IPS-15b (cell line): Measurements from ENCODE around the gene FANCI.

Source experiments
- H3K27me3 ChIP-seq: one replicate; pipeline ENCODE4 v1.6.1; 2013; ENCODE audit warnings: low read length; ENCODE audit not compliant: control insufficient read depth, insufficient read depth
- H3K36me3 ChIP-seq: one replicate; pipeline ENCODE4 v1.6.1; 2013; ENCODE audit warnings: low read length; ENCODE audit not compliant: control insufficient read depth, insufficient read depth
- H3K4me1 ChIP-seq: one replicate; pipeline ENCODE4 v1.6.1; 2013; ENCODE audit warnings: mild to moderate bottlenecking, low read length; ENCODE audit not compliant: control insufficient read depth, insufficient read depth
- H3K4me3 ChIP-seq: one replicate; pipeline ENCODE4 v1.5.1; 2013; ENCODE audit warnings: low read depth, low read length
- H3K9ac ChIP-seq: one replicate; pipeline ENCODE4 v1.6.1; 2013; ENCODE audit warnings: low read depth, mild to moderate bottlenecking, low read length
- H3K9me3 ChIP-seq: one replicate; pipeline ENCODE4 v1.6.1; 2013; ENCODE audit warnings: mild to moderate bottlenecking, low read length; ENCODE audit not compliant: control insufficient read depth, insufficient read depth

The FANCI gene

DNA sequence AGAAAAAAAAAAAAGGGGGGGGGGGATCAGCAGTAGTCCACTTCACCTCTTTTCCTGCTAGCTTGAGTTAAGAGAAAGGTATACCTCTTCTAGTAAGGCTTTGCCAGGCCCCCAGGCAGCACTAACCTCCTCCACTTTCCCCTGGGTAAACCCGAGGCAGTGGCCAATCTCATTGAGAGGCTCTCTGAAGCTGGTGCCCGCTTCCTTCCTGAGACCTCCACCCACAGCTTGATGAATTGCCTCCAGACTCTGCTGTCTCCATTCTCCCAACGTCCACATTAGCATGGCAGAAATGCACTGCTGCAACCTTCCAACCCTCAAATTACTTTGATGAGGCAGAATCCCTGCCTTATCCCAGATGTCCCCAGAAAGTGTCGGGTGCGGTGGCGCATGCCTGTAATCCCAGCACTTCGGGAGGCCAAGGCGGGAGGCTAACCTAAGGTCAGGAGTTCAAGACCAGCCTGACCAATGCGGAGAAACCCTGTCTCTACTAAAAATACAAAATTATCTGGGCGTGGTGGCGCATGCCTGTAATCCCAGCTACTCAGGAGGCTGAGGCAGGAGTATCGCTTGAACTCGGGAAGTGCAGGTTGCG lies 37.7 kb upstream of the FANCI start:
- no peak overlapping the region for H3K4me3 ChIP-seq
- no peaks in the 10 kb centered on the region for H3K36me3 ChIP-seq
- H3K9ac ChIP-seq, result no peak overlapping the region
- H3K27me3 ChIP-seq, result no peaks in the 10 kb centered on the region
- no peaks in the 10 kb centered on the region for H3K9me3 ChIP-seq
- H3K4me1 ChIP-seq, result peaks cover 5% of the 10 kb centered on the region

DNA sequence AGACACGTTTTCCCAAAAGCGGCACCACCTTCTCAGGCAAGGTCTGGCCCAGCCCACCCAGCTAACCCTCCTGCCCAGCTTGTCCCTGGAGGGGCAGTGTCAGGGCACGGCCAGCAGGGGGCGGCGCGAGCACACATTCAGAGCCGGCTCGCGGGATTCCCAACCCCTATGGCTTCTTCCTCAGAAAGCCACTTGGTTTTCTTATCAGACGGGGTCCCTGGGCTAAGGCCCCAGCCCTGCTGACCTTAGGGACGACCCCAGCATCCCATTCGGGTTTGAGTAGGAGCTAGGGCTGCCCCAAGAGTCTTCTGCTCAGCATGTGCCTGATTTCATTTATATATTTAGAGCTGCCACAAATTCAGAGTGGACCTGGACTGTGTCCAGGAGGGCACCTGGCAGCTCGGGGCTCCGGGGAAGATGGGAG lies 36.9 kb upstream of the FANCI start:
- Histone ChIP-seq H3K9me3 (no peaks in the 10 kb centered on the region), H3K9ac (no peak overlapping the region), H3K27me3 (no peaks in the 10 kb centered on the region), H3K36me3 (no peaks in the 10 kb centered on the region), H3K4me3 (no peak overlapping the region), H3K4me1 (peaks cover 5% of the 10 kb centered on the region)

DNA sequence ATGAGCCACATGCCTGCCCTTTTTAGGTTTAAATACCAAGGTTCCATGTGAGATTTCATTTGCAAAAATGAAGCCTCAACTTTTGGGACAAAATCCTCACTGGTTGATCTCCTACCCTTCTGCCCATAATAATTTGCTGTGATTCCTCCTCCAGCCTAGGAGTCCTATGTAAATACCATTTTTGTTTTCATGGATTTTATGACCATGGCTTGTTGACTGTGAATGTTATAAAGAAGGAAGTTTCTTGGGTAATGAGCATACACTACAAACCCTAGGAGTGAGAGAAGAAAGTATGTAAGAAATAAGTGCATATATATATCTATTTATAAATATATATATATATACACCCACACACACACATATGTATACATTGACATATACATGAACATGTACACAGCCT lies 35.5 kb upstream of the FANCI start:
- Histone ChIP-seq H3K9me3 (no peaks in the 10 kb centered on the region), H3K9ac (no peak overlapping the region), H3K4me3 (no peak overlapping the region), H3K27me3 (no peaks in the 10 kb centered on the region), H3K36me3 (no peaks in the 10 kb centered on the region), H3K4me1 (no peaks in the 10 kb centered on the region)

DNA sequence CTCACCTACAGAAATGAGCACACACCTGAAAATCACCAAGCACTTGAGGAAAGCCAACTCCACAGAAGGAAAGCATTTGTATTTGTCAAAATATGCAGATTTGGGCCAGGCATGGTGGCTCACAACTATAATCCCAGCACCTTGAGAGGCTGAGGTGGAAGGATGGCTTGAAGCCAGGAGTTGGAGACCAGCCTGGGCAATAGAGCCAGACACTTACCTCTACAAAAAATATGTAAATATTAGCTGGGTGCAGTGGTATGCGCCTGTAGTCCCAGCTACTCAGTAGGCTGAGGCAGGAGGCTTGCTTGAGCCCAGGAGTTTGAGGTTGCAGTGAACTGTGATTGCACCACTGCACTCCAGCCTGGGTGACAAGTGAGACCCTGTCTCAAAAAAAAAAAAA lies 34.7 kb upstream of the FANCI start:
- Histone ChIP-seq H3K27me3 (no peaks in the 10 kb centered on the region), H3K4me3 (no peak overlapping the region), H3K9ac (no peak overlapping the region), H3K9me3 (no peaks in the 10 kb centered on the region), H3K4me1 (no peaks in the 10 kb centered on the region), H3K36me3 (no peaks in the 10 kb centered on the region)

DNA sequence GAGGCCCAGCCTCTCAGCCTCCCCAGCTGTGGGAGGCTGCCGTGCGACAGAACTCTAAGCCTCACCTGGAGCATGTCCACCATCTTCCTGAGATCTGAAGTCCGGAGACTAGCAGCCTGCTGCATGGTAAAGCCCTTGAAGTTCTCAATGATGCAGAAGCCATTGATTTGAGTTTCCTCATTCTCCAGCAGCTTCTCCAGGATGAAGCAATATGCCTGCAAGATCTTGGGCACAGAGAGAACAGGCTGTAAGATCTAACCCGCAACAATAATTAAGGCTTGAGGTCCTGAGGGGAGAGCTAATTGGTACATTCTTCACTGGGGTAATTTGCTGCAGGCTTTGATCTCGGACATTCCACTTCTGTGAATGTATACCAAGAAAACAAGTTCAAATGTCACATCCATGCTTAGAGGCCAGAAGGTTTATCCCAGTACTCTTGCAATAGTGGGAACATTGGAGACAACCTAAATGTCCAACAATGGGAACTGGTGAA lies 32.1 kb upstream of the FANCI start:
- H3K4me1 ChIP-seq, result no peaks in the 10 kb centered on the region
- H3K9ac ChIP-seq, result no peak overlapping the region
- H3K4me3 ChIP-seq, result no peak overlapping the region
- H3K27me3 ChIP-seq, result no peaks in the 10 kb centered on the region
- no peaks in the 10 kb centered on the region for H3K9me3 ChIP-seq
- no peaks in the 10 kb centered on the region for H3K36me3 ChIP-seq

DNA sequence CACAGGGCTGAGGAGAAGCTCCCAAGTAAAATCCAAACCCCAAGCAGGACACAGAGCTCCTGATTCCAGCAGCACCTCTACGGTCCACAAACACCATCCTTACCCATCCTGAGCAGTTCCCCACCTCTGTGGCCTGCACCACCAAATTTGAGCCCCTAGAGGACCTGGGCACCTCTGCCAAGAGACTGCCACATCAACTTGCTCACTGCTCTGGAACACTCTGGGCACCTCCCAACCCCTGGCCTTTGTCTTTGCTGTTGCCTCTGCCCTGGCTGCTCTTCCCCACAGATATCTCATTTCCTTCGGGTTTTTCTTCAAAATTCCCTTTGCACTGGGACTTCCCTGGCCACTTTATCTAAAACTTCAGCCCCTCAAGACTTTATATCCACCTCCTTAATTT lies 28.2 kb upstream of the FANCI start:
- no peaks in the 10 kb centered on the region for H3K27me3 ChIP-seq
- H3K4me1 ChIP-seq, result no peaks in the 10 kb centered on the region
- H3K9ac ChIP-seq, result no peak overlapping the region
- H3K4me3 ChIP-seq, result no peak overlapping the region
- no peaks in the 10 kb centered on the region for H3K9me3 ChIP-seq
- H3K36me3 ChIP-seq, result no peaks in the 10 kb centered on the region

DNA sequence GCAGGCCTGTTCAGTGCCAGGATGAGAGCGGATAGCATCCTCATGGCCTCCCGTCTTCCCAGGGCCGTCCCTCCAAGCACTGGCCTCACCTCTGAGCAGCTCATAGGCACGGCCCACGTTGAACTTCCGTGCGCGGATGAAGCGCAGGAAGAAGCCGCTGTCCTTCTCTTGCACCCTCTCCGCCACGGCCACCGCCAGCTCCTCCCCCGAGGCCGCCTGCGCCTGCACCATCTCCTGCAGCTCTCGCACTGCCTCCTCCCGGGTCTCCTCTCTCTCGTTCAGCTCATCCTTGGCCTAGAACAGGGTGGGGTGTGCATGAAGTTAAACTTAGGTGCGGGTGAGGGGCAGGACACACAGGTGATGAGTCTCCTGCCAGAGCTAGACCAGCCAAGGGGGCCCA lies 26.7 kb upstream of the FANCI start:
- H3K9ac ChIP-seq, result no peak overlapping the region
- H3K27me3 ChIP-seq, result no peaks in the 10 kb centered on the region
- H3K9me3 ChIP-seq, result no peaks in the 10 kb centered on the region
- no peak overlapping the region for H3K4me3 ChIP-seq
- no peaks in the 10 kb centered on the region for H3K36me3 ChIP-seq
- H3K4me1 ChIP-seq, result no peaks in the 10 kb centered on the region

DNA sequence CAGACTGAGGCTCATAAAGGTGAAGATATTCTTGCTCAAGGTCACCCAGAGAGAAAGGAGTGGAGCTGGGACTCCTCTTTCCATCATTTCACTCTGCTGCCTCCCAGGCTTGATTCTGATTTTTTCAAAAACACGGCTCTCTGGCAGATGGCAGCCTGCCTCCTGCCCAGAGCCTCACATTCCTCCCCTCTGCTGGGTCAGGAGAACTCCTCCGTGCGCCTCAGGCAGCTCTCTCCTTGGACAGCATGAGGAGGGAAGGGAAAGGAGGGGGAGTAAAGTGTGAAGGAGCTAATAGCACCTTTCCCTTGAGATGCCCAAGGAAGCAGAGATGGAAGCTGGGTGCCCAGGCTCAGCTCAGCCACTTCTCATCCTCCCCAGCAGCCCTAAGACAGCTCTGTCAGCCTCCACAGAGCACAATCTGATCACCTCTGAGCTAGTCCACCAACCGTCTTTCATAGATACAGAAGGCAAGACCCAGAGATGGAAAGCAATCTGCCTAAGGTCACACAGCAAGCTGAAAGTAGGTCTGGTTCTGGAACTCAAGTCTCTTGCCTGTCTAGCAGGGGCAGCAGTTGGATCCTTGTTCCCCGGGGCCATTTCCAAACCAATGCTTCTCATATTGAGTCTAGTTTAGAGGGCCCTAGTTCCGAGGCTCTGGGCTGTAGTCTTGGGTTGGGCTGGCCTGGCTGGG lies 25.9 kb upstream of the FANCI start:
- no peaks in the 10 kb centered on the region for H3K4me1 ChIP-seq
- no peak overlapping the region for H3K4me3 ChIP-seq
- no peaks in the 10 kb centered on the region for H3K9me3 ChIP-seq
- H3K27me3 ChIP-seq, result no peaks in the 10 kb centered on the region
- H3K9ac ChIP-seq, result no peak overlapping the region
- no peaks in the 10 kb centered on the region for H3K36me3 ChIP-seq

DNA sequence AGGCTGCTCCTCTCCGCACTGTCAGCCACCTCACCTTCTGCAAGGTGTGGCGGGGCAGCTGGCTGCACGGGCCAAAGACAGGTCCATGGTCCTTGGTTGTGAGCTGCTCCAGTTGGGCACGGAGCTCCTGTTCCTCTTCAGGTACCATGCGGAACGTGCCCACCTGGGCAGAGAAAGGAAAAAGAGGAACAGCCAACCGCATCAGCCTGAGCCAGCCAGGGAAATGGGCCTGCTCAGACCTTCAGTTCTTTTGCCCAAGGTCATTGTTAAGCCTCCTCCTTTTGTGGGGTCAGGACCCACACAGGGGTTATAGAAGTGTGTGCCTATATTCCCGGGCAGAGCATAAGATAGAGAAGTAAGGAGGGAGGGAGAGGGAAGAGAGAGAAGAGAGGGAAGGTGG lies 25.2 kb upstream of the FANCI start:
- H3K36me3 ChIP-seq, result no peaks in the 10 kb centered on the region
- H3K4me1 ChIP-seq, result no peaks in the 10 kb centered on the region
- no peaks in the 10 kb centered on the region for H3K27me3 ChIP-seq
- no peak overlapping the region for H3K9ac ChIP-seq
- H3K4me3 ChIP-seq, result no peak overlapping the region
- no peaks in the 10 kb centered on the region for H3K9me3 ChIP-seq

DNA sequence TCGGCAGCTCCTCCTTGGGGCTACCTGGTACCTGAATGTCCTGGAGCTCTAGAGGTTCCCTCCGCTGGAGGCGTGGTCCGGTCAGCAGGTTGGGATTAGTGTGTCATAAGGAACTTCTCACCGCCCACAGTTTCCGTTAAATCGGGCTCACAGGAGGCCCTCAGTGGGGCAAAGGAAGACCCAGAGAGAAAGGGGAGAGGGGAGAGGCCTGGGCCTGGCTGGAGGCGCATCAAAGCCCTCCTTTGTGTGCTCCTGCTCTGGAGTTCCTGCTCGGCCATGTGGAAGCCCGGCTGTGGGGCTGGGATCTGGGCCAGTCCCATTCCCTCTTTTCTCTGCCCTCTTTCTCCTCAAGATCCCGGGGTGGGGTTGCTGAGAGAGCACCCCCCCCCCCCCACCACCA lies 22.2 kb upstream of the FANCI start, which contains the start of gene RLBP1:
TSS of gene RLBP1 (minus strand) at position 37 of the 400 bp plus-strand sequence. CDS start 2,604 bp downstream, outside the sequence.
- H3K4me3 ChIP-seq, result no peak within 1 kb of the TSS
- no peaks in the 10 kb centered on the region for H3K36me3 ChIP-seq
- no peaks in the 10 kb centered on the region for H3K9me3 ChIP-seq
- H3K4me1 ChIP-seq, result no peaks in the 10 kb centered on the region
- H3K27me3 ChIP-seq, result no peaks in the 10 kb centered on the region
- no peak within 1 kb of the TSS for H3K9ac ChIP-seq

DNA sequence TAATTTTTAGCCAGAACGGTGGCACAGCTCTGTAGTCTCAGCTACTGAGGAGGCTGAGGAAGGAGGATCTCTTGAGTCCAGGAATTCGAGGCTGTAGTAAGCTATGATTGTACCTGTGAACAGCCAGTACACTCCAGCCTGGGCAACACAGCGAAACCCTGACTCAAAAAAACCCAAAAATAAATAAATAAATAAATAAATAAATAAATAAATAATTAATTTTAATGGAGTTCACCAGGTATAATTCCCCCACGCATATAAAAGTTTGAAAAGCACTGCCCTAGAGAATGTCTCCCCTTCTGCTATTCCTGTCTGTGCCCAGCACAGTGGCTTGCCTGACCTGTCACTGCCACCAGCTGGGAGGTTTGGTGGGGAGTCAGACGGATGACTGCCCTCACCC lies 18.2 kb upstream of the FANCI start:
- Histone ChIP-seq H3K36me3 (no peaks in the 10 kb centered on the region), H3K4me3 (no peak overlapping the region), H3K9me3 (no peaks in the 10 kb centered on the region), H3K9ac (no peak overlapping the region), H3K4me1 (no peaks in the 10 kb centered on the region), H3K27me3 (no peaks in the 10 kb centered on the region)
